K562 (cell line): ENCODE measurements around the gene CCDC97. TPM values are rescaled to one million over a fixed set of nuclear protein-coding genes. Genes with fewer than 3 reads are reported as not detected.

Experiments used
- ATAC-seq: fragments of 200-7000 bp; cut with Tn5 transposase; 3 replicates; pipeline ENCODE4 v1.9.1; 2020; ENCODE audit warnings: moderate library complexity
- BruUV-seq: library from RNA; stranded (reverse); fragments of 400-500 nt; replicated peaks from 2 replicates; lab custom pipeline; 2021; lab: Mats Ljungman, UMichigan
- CTCF ChIA-PET: fragments of 300-600 bp; formaldehyde crosslinking; extraction: SDS; loops from one replicate; lab custom pipeline; 2021; ENCODE audit warnings: low intra/inter-chr PET ratio; lab: Yijun Ruan, JAX
- POLR2A ChIA-PET: fragments of 300-600, 350-650 bp; sonication (Branson Sonifier 250); formaldehyde crosslinking; extraction: SDS; loops from one replicate; lab custom pipeline; 2021; ENCODE audit warnings: antibody characterized with exemption, inconsistent platforms; lab: Yijun Ruan, JAX
- DNase-seq, 4 experiments: peaks; one replicate each; pipeline versions ENCODE4 v3.0.0 to v3.0.0-alpha.2; 2011 to 2018; ENCODE audit warnings: low spot score in 3 of 4, mixed read lengths in 3 of 4; ENCODE audit errors: extremely low read depth in 1 of 4
- FAIRE-seq: peaks from 2 replicates; lab custom pipeline; 2011; peaks lifted over from hg19 to GRCh38; lab: Jason Lieb, UNC
- H2AFZ ChIP-seq: 2 replicates; pipeline ENCODE4 v1.6.0; 2011; ENCODE audit warnings: low read depth, low read length, control low read depth, inconsistent platforms
- H3K27ac ChIP-seq: fragments of 200-600 bp; 3 replicates; pipeline ENCODE4 v1.8.0; 2011; ENCODE audit warnings: low read depth, mild to moderate bottlenecking, control low read depth, inconsistent platforms, low read length, moderate library complexity, mixed read lengths; ENCODE audit errors: extremely low read depth
- H3K27me3 ChIP-seq, 2 experiments: fragments of 300-600 bp in 1 of 2; 2 replicates in 1 of 2; 3 replicates in 1 of 2; pipeline versions ENCODE4 v1.6.0 to v1.8.0; 2011; ENCODE audit warnings: inconsistent platforms in 2 of 2, low read length in 2 of 2, mild to moderate bottlenecking in 1 of 2, mixed read lengths in 1 of 2, moderate library complexity in 1 of 2; ENCODE audit not compliant: control insufficient read depth in 2 of 2, insufficient read depth in 2 of 2
- H3K36me3 ChIP-seq: fragments of 300-600 bp; 3 replicates; pipeline ENCODE4 v1.8.0; 2011; ENCODE audit warnings: mild to moderate bottlenecking, low read length, inconsistent platforms; ENCODE audit not compliant: control insufficient read depth, insufficient read depth
- H3K4me1 ChIP-seq, 2 experiments: fragments of 200-600 bp in 1 of 2; replicated peaks in 1 of 2; 2 replicates in 1 of 2; 3 replicates in 1 of 2; pipeline versions ENCODE4 v1.5.1 to v1.8.0; 2011; ENCODE audit warnings: inconsistent platforms in 2 of 2, low read length in 2 of 2, mild to moderate bottlenecking in 1 of 2, mixed read lengths in 1 of 2, moderate library complexity in 1 of 2; ENCODE audit not compliant: control insufficient read depth in 2 of 2, insufficient read depth in 2 of 2
- H3K4me2 ChIP-seq: 2 replicates; pipeline ENCODE4 v1.6.1; 2011; ENCODE audit warnings: low read length, control low read depth, inconsistent platforms, mixed read lengths; ENCODE audit not compliant: insufficient read depth
- H3K4me3 ChIP-seq: fragments of 200-600 bp; sonication (generic), shearing (Covaris generic); 2 replicates; pipeline ENCODE4 v1.5.1; 2016; ENCODE audit warnings: control low read depth, inconsistent platforms
- H3K79me2 ChIP-seq: fragments of 200-600 bp; 3 replicates; pipeline ENCODE4 v1.8.0; 2011; ENCODE audit warnings: low read length, inconsistent platforms; ENCODE audit not compliant: control insufficient read depth, insufficient read depth
- H3K9ac ChIP-seq, 2 experiments: 2 replicates each; pipeline versions ENCODE4 v1.6.0 to v1.6.1; 2011; ENCODE audit warnings: low read depth in 2 of 2, low read length in 2 of 2, control low read depth in 1 of 2, inconsistent platforms in 1 of 2, mild to moderate bottlenecking in 1 of 2, mixed read lengths in 1 of 2; ENCODE audit not compliant: insufficient read depth in 1 of 2
- H3K9me1 ChIP-seq: one replicate; pipeline ENCODE4 v1.6.0; 2011; ENCODE audit warnings: inconsistent platforms, mild to moderate bottlenecking, low read length, moderate library complexity; ENCODE audit not compliant: control insufficient read depth, insufficient read depth
- H3K9me3 ChIP-seq: replicated peaks from 2 replicates; pipeline ENCODE4 v1.5.1; 2011; ENCODE audit warnings: low read depth, low read length, inconsistent platforms; ENCODE audit not compliant: control insufficient read depth, insufficient read depth
- H4K20me1 ChIP-seq: replicated peaks from 2 replicates; pipeline ENCODE4 v1.6.1; 2011; ENCODE audit warnings: low read length, inconsistent platforms, mixed read lengths; ENCODE audit not compliant: control insufficient read depth, insufficient read depth
- ELF1 ChIP-seq: fragments of 200-800 bp; sonication (Bioruptor generic); IDR thresholded peaks from 2 replicates; pipeline ENCODE4 v1.6.1; 2016; ENCODE audit warnings: missing genetic modification characterization, missing compliant biosample characterization
- GABPA ChIP-seq: fragments of 200-800 bp; sonication (Bioruptor generic); conservative IDR thresholded peaks from 2 replicates; pipeline ENCODE4 v1.6.1; 2016; ENCODE audit warnings: low read depth, missing genetic modification characterization, missing compliant biosample characterization
- ILF3 ChIP-seq: fragments of 450-650 bp; IDR thresholded peaks from 2 replicates; pipeline ENCODE4 v1.6.1; 2018; ENCODE audit warnings: antibody characterized with exemption, mild to moderate bottlenecking, moderate library complexity, borderline replicate concordance
- JUN ChIP-seq, 2 experiments: sonication (generic) in 1 of 2; formaldehyde crosslinking in 1 of 2; IDR thresholded peaks; 2 replicates each; pipeline versions ENCODE4 v1.6.1 to v1.8.0; 2012 to 2022; ENCODE audit warnings: borderline replicate concordance in 2 of 2, mild to moderate bottlenecking in 2 of 2, improper control_type of control experiment in 1 of 2, low read depth in 1 of 2, low read length in 1 of 2, missing genetic modification reagents in 1 of 2
- MXI1 ChIP-seq: IDR thresholded peaks from 2 replicates; pipeline ENCODE4 v1.6.1; 2011; ENCODE audit warnings: low read depth, mild to moderate bottlenecking, improper control_type of control experiment, low read length
- NCOA1 ChIP-seq: fragments of 450-650 bp; IDR thresholded peaks from 2 replicates; pipeline ENCODE4 v1.6.1; 2016; ENCODE audit warnings: low read depth
- PTTG1 ChIP-seq: fragments of 450-650 bp; IDR thresholded peaks from 2 replicates; pipeline ENCODE4 v1.6.1; 2016; ENCODE audit warnings: low read depth, mild to moderate bottlenecking, missing genetic modification characterization, missing compliant biosample characterization
- RREB1 ChIP-seq: fragments of 250-450 bp; sonication (Bioruptor Pico); IDR thresholded peaks from 2 replicates; pipeline ENCODE4 v1.4.0; 2020
- SIRT6 ChIP-seq: IDR thresholded peaks from one replicate; pipeline ENCODE4 v1.6.1; 2012; ENCODE audit warnings: low read depth, mild to moderate bottlenecking, control low read depth, inconsistent platforms, low read length, moderate library complexity
- ZBTB34 ChIP-seq: fragments of 250-450 bp; sonication (Bioruptor Pico); IDR thresholded peaks from 2 replicates; pipeline ENCODE4 v1.8.0; 2021; ENCODE audit warnings: mild to moderate bottlenecking, moderate library complexity
- ZFP30 ChIP-seq: fragments of 250-450 bp; sonication (Bioruptor Pico); IDR thresholded peaks from 2 replicates; pipeline ENCODE4 v1.8.0; 2022; ENCODE audit warnings: moderate library complexity, mild to moderate bottlenecking, inconsistent platforms, borderline replicate concordance
- ZNF436 ChIP-seq: fragments of 250-450, 450-650 bp; sonication (Bioruptor Pico); formaldehyde crosslinking; IDR thresholded peaks from 2 replicates; pipeline ENCODE4 v1.7.0; 2020; ENCODE audit warnings: mild to moderate bottlenecking
- WGBS: fragments of 100-300 bp; shearing (Covaris generic); methylation state at CpG from one replicate; pipeline ENCODE4 v1.1.6; 2016; ENCODE audit warnings: low coverage, mixed read lengths; ENCODE audit not compliant: insufficient coverage; ENCODE audit errors: missing lambda C conversion rate; 5-methylcytosine and 5-hydroxymethylcytosine counted together
- in situ Hi-C: fragments of 300-500 bp; cut with MboI; formaldehyde crosslinking; loops from 4 replicates; pipeline ENCODE4 v1.15.0; 2018; ENCODE audit warnings: inconsistent platforms, mixed read lengths
- intact Hi-C: fragments of 100-400 bp; cut with micrococcal nuclease; formaldehyde crosslinking; loops from 2 replicates; pipeline ENCODE4 v1.14.2; 2022
- polyA plus RNA-seq, 8 experiments: library from polyadenylated mRNA; depleted of rRNA in 4 of 8; stranded (reverse) in 5 of 8; unstranded in 3 of 8; fragments of >200 nt; fragmentation: Nextera tagmentation in 2 of 8; fragmentation: Illumina TruSeq in 1 of 8; extraction: Ambion mirVana in 2 of 8; extraction: Trizol in 1 of 8; gene quantifications; 2 replicates each; pipeline versions ENCODE4 v1.2.1 to v1.2.3, GENCODE V29; 2011 to 2014; ENCODE audit warnings: inconsistent platforms in 1 of 8, missing spikeins in 1 of 8
- total RNA-seq, 7 experiments: library from RNA; depleted of rRNA in 6 of 7; stranded (reverse); fragments of >200 nt in 6 of 7; fragmentation: Illumina TruSeq in 2 of 7; extraction: Trizol in 2 of 7; gene quantifications; 2 replicates each; pipeline versions ENCODE4 v1.2.1 to v1.2.3, GENCODE V29; 2011 to 2021; ENCODE audit warnings: low replicate concordance in 1 of 7

The CCDC97 gene
- total and polyA plus RNA-seq, 9 of the 15 experiments (the other 6 are each of a cell fraction or from before 2014, with no cell fraction given): 0.60 to 16.5 (median 7.0) TPM

- Histone ChIP-seq H3K36me3 (peaks cover 4% of the 10 kb centered on the region; the same call in 2 of the 3 replicates), H3K9me1 (no peaks in the 10 kb centered on the region), H2AFZ (peak within 1 kb of the TSS; percentile 98), H3K4me2 (peak within 1 kb of the TSS; percentile 95), H3K27me3 (no peaks in the 10 kb centered on the region), H3K4me3 (peak within 1 kb of the TSS; percentile 80), H4K20me1 (no peaks in the 10 kb centered on the region), H3K4me1 (peaks cover 30 to 46% of the 10 kb centered on the region in 2 experiments), H3K27ac (peak within 1 kb of the TSS; percentile 100), H3K9me3 (no peaks in the 10 kb centered on the region), H3K9ac (peak within 1 kb of the TSS; percentile 97 to 99), H3K79me2 (peaks cover 42% of the 10 kb centered on the region)
- BruUV-seq: TSS peak; percentile 85
- ChIA-PET CTCF (no interaction called here), POLR2A (interaction anchor here (0.6 to 2.9 kb wide), 15 partner anchors 9 to 1027 kb away, joined by 3 to 20 read pairs (median 3); partner anchors contain the start of gene TGFB1)
- ATAC-seq (peak; percentile 94), DNase-seq (peak; percentile 97 to 99 (median 98)), FAIRE-seq (peak; percentile 98)
- WGBS: under 1% methylated on average over 52 of the region's 56 CpGs
- in situ Hi-C loops (no loop called here), intact Hi-C loops (loop anchor here (10.0 kb wide), 1 partner anchor 71 kb away; the partner anchor contains the start of gene DMAC2)
- TF ChIP-seq RREB1: peak; percentile 41; the same call in 1 of the 2 replicates
- TF ChIP-seq MXI1: peak; percentile 94
- no peak for TF ChIP-seq PTTG1 (tag)
- peak; percentile 71 for TF ChIP-seq GABPA (tag)
- no peak for TF ChIP-seq NCOA1
- TF ChIP-seq SIRT6: no peak
- TF ChIP-seq ZBTB34 (CRISPR knock-in tag): no peak
- TF ChIP-seq ZNF436 (CRISPR knock-in tag): peak; percentile 56; the same call in 1 of the 2 replicates
- TF ChIP-seq ILF3: no peak
- TF ChIP-seq ZFP30 (CRISPR knock-in tag): no peak
- TF ChIP-seq JUN (IDR thresholded peaks at IDR 0.05; ENCODE audit: borderline replicate concordance, low read depth, low read length): no peak
- no peak for TF ChIP-seq JUN (CRISPR knock-in tag; IDR thresholded peaks at IDR 0.05; ENCODE audit: borderline replicate concordance)
- TF ChIP-seq ELF1 (tag): peak; percentile 83; the same call in 1 of the 2 replicates
Observed at GRCh38 chr19:41363753-41364523, 54.0 kb downstream of the CCDC97 start, which contains the start of gene B9D2. Gene B9D2 (minus strand): TSS chr19:41364149. CDS start chr19:41363519, 630 bp downstream.
